HTERT RPE-1 (cell line): Measurements from ENCODE around the gene TM9SF2.

ENCODE experiments used
- in situ Hi-C: fragments of 300-500 bp; cut with MboI; formaldehyde crosslinking; loops from 4 replicates; pipeline ENCODE4 v1.14.3; 2020; ENCODE audit warnings: low sequenced_read_pairs

Gene TM9SF2

GRCh38 chr13:99575376-99576120, 74.3 kb downstream of the TM9SF2 start:
- in situ Hi-C loops = no loop called here

- in situ Hi-C loops = no loop called here
Observed at GRCh38 chr13:99577934-99578917, 77.0 kb downstream of the TM9SF2 start.

GRCh38 chr13:99580500-99581268, 79.4 kb downstream of the TM9SF2 start:
- in situ Hi-C loops = no loop called here

GRCh38 chr13:99582511-99582910, 81.2 kb downstream of the TM9SF2 start:
- in situ Hi-C loops = no loop called here

GRCh38 chr13:99585609-99586008, 84.3 kb downstream of the TM9SF2 start:
- in situ Hi-C loops = no loop called here

- in situ Hi-C loops = no loop called here
Observed at GRCh38 chr13:99587021-99587420, 85.7 kb downstream of the TM9SF2 start.

GRCh38 chr13:99587893-99588606, 86.8 kb downstream of the TM9SF2 start:
- in situ Hi-C loops = no loop called here

- in situ Hi-C loops = no loop called here
Observed at GRCh38 chr13:99589575-99589974, 88.3 kb downstream of the TM9SF2 start.

- in situ Hi-C loops = no loop called here
Observed at GRCh38 chr13:99590519-99591011, 89.3 kb downstream of the TM9SF2 start.

GRCh38 chr13:99596180-99596579, 94.9 kb downstream of the TM9SF2 start:
- in situ Hi-C loops = no loop called here

- in situ Hi-C loops = no loop called here
Observed at GRCh38 chr13:99600318-99600717, 99.0 kb downstream of the TM9SF2 start.

- in situ Hi-C loops = no loop called here
Observed at GRCh38 chr13:99601535-99601934, 100.3 kb downstream of the TM9SF2 start.

- in situ Hi-C loops = no loop called here
Observed at GRCh38 chr13:99604636-99605035, 103.4 kb downstream of the TM9SF2 start.

- in situ Hi-C loops = no loop called here
Observed at GRCh38 chr13:99605420-99606323, 104.4 kb downstream of the TM9SF2 start.

GRCh38 chr13:99606324-99607066, 105.2 kb downstream of the TM9SF2 start, which contains the start of gene CLYBL:
Gene CLYBL (plus strand): TSS chr13:99606690.
- in situ Hi-C loops = no loop called here

- in situ Hi-C loops = no loop called here
Observed at GRCh38 chr13:99608345-99608744, 107.1 kb downstream of the TM9SF2 start.

- in situ Hi-C loops = no loop called here
Observed at GRCh38 chr13:99610702-99611289, 109.5 kb downstream of the TM9SF2 start.
